MCF 10A (cell line): ENCODE measurements around the gene AMDHD2. TPM values are rescaled to one million over a fixed set of nuclear protein-coding genes. Genes with fewer than 3 reads are reported as not detected.

Experiments used
- BruUV-seq: library from RNA; stranded (reverse); fragments of 400-500 nt; replicated peaks from 2 replicates; lab custom pipeline; 2021; lab: Mats Ljungman, UMichigan
- CTCF ChIA-PET: fragments of 300-600 bp; sonication (Branson Sonifier 250); formaldehyde crosslinking; extraction: SDS; loops from one replicate; lab custom pipeline; 2021; ENCODE audit warnings: antibody characterized with exemption, inconsistent platforms; lab: Yijun Ruan, JAX
- POLR2A ChIA-PET: fragments of 300-600, 350-650 bp; sonication (Branson Sonifier 250); formaldehyde crosslinking; extraction: SDS; loops from one replicate; lab custom pipeline; 2020; ENCODE audit warnings: antibody characterized with exemption, inconsistent platforms; lab: Yijun Ruan, JAX
- DNase-seq: peaks from one replicate; pipeline ENCODE4 v3.0.0-alpha.2; 2018; ENCODE audit not compliant: unreplicated experiment
- H3K27ac Mint-ChIP-seq: one replicate; pipeline ENCODE4 v1.8.0; 2022; ENCODE audit warnings: mild to moderate bottlenecking, low read depth, mixed read lengths; ENCODE audit not compliant: unreplicated experiment
- H3K27me3 Mint-ChIP-seq: one replicate; pipeline ENCODE4 v1.8.0; 2022; ENCODE audit warnings: mixed read lengths; ENCODE audit not compliant: insufficient read depth, unreplicated experiment
- H3K36me3 Mint-ChIP-seq: one replicate; pipeline ENCODE4 v1.8.0; 2022; ENCODE audit warnings: mild to moderate bottlenecking, moderate library complexity, mixed read lengths; ENCODE audit not compliant: insufficient read depth, unreplicated experiment
- H3K4me1 Mint-ChIP-seq: one replicate; pipeline ENCODE4 v1.8.0; 2022; ENCODE audit warnings: mixed read lengths; ENCODE audit not compliant: insufficient read depth, unreplicated experiment
- H3K4me3 Mint-ChIP-seq: one replicate; pipeline ENCODE4 v1.8.0; 2022; ENCODE audit warnings: mild to moderate bottlenecking, moderate library complexity, mixed read lengths; ENCODE audit not compliant: unreplicated experiment
- H3K9me3 Mint-ChIP-seq: one replicate; pipeline ENCODE4 v1.8.0; 2022; ENCODE audit warnings: mixed read lengths; ENCODE audit not compliant: unreplicated experiment
- intact Hi-C: fragments of 100-400 bp; cut with micrococcal nuclease; formaldehyde crosslinking; loops from 2 replicates; pipeline ENCODE4 v1.14.1; 2022
- total RNA-seq: library from RNA; stranded (reverse); gene quantifications from 2 replicates; pipeline ENCODE4 v1.2.3, GENCODE V29; 2022
- TF ChIP-seq, protein P1 (sequence below): fragments of 200-600 bp; IDR thresholded peaks from one replicate; pipeline ENCODE4 v1.8.0; 2022; ENCODE audit warnings: antibody characterized with exemption, mild to moderate bottlenecking; ENCODE audit not compliant: unreplicated experiment

AMDHD2 gene
- total RNA-seq, 1 experiment from 2014 or later = 15.8 TPM

DNA sequence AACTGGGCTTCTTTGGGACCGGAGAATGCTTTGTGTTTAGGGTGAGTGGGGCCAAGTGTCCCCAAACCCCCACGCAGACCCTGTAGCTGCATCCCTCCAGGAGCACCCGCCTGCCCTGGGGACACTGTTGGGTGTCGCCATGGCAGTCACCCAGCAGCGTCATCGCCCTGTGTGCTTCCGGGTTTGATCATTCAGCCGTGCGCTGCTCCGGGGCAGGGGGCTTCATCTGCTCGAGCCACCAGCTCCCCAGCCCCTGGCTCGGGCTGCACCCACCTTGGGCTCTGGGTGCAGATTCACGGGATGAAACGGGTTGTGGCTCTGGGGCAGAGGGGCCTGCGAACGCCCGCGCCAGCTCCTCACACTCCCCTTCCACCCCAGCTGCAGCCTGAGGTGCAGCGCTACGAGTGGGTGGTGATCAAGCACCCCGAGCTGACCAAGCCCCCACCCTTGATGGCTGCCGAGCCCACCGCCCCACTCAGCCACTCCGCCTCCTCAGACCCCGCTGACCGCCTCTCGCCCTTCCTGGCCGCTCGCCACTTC lies 20.2 kb upstream of the AMDHD2 start:
- no TSS peak for BruUV-seq
- DNase-seq = no peak
- TF ChIP-seq, protein P1, sequence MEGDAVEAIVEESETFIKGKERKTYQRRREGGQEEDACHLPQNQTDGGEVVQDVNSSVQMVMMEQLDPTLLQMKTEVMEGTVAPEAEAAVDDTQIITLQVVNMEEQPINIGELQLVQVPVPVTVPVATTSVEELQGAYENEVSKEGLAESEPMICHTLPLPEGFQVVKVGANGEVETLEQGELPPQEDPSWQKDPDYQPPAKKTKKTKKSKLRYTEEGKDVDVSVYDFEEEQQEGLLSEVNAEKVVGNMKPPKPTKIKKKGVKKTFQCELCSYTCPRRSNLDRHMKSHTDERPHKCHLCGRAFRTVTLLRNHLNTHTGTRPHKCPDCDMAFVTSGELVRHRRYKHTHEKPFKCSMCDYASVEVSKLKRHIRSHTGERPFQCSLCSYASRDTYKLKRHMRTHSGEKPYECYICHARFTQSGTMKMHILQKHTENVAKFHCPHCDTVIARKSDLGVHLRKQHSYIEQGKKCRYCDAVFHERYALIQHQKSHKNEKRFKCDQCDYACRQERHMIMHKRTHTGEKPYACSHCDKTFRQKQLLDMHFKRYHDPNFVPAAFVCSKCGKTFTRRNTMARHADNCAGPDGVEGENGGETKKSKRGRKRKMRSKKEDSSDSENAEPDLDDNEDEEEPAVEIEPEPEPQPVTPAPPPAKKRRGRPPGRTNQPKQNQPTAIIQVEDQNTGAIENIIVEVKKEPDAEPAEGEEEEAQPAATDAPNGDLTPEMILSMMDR = no peak
- POLR2A ChIA-PET = interaction anchor here (0.9 to 1.6 kb wide), 2 partner anchors 11 to 233 kb away, joined by 3 to 5 read pairs; no protein-coding TSS in a partner anchor
- Mint-ChIP-seq H3K4me1 (peaks cover 5% of the 10 kb centered on the region), H3K27ac (no peak overlapping the region), H3K36me3 (peaks cover 13% of the 10 kb centered on the region), H3K4me3 (no peak overlapping the region), H3K9me3 (no peaks in the 10 kb centered on the region), H3K27me3 (no peaks in the 10 kb centered on the region)
- CTCF ChIA-PET = interaction anchor here (0.6 to 2.5 kb wide), 6 partner anchors 10 to 231 kb away, joined by 3 to 11 read pairs (median 4); no protein-coding TSS in a partner anchor
- intact Hi-C loops = loop anchor here (2.0 kb wide), 1 partner anchor 305 kb away; no protein-coding TSS in a partner anchor

DNA sequence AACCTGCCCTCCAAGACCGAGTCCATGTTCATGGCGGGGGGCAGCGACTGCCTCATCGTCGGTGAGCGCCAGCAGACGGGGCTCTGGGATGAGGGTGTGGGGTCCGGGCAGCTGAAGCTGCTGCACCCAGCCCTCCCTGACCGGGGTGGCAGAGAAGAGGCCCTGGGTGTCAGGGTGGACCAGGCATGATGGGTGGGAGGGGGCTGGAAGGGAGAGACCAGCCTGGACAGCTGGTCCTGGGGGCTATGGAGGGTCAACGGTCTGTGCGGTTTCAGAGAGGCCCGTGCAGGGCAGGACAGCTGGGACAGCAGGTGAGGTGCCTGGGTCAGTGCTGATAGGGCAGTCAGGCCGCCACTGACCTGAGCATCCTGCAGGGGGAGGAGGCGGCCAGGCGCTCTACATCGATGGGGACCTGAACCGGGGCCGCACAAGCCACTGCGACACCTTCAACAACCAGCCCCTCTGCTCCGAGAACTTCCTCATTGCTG lies 19.7 kb upstream of the AMDHD2 start:
- H3K27me3 Mint-ChIP-seq = no peaks in the 10 kb centered on the region
- H3K9me3 Mint-ChIP-seq = no peaks in the 10 kb centered on the region
- ChIA-PET CTCF (interaction anchor here (0.6 to 2.8 kb wide), 8 partner anchors 11 to 303 kb away, joined by 3 to 15 read pairs (median 4); partner anchors contain the start of gene CCNF), POLR2A (interaction anchor here (0.9 to 1.6 kb wide), 5 partner anchors 11 to 249 kb away, joined by 3 to 11 read pairs (median 4); partner anchors contain the start of genes CCNF and ECI1)
- TF ChIP-seq, protein P1 = no peak
- peaks cover 5% of the 10 kb centered on the region for H3K4me1 Mint-ChIP-seq
- H3K36me3 Mint-ChIP-seq = peaks cover 13% of the 10 kb centered on the region
- H3K4me3 Mint-ChIP-seq = no peak overlapping the region
- intact Hi-C loops = loop anchor here (2.0 kb wide), 1 partner anchor 306 kb away; no protein-coding TSS in a partner anchor
- BruUV-seq = no TSS peak
- no peak for DNase-seq
- no peak overlapping the region for H3K27ac Mint-ChIP-seq

DNA sequence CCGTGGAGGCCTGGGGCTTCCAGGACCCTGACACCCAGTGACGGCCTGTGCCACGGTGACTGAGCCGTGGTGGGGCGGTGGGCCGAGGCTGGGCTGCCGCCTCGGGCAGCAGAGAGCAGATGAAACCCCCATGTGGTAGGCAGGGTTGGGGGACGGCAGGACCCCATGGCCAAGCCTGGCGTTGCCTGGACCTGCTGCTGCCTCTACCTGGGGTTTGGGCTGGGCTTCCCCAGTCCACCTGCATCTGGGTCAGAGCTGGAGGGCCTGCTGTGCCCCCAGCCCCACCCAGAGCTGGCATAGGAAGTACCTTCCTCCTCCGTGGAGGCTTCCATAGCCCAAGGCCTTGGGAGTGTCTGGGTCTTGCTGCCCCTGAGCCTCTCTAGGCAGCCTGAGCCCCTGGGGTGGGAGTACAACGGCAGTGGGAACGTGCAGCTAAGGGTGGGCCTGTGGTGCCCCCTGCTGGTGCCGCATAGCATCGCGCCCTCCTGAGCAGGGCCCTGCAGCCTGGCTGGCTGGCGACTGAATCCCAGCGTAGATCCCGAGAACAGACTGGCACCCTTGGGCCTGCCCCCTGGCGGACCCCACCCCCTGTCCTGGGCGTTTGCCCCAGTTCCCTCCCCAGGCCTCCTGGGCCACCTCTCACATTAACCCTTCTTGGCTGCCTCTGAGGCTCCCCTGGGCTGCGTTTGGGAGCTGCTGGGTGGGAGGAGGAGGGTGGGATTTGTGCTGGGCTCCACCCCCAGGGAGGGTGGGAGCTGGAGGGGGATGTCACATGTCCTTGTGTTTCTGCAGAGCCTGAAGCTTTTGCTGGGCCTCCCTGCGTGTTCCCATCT lies 19.0 kb upstream of the AMDHD2 start:
- DNase-seq = peak; percentile 62
- peaks cover 13% of the 10 kb centered on the region for H3K36me3 Mint-ChIP-seq
- POLR2A ChIA-PET = interaction anchor here (0.6 to 1.6 kb wide), 5 partner anchors 12 to 249 kb away, joined by 3 to 11 read pairs (median 4); partner anchors contain the start of genes CCNF and ECI1
- BruUV-seq = no TSS peak
- TF ChIP-seq, protein P1 = peak; percentile 99
- H3K4me3 Mint-ChIP-seq = no peak overlapping the region
- H3K4me1 Mint-ChIP-seq = peaks cover 5% of the 10 kb centered on the region
- intact Hi-C loops = loop anchor here (1.0 to 2.0 kb wide), 2 partner anchors 161 to 306 kb away; partner anchors contain the start of gene ABCA3
- H3K27ac Mint-ChIP-seq = no peak overlapping the region
- CTCF ChIA-PET = interaction anchor here (0.6 to 2.8 kb wide), 19 partner anchors 9 to 304 kb away, joined by 3 to 15 read pairs (median 4); partner anchors contain the start of gene CCNF
- H3K9me3 Mint-ChIP-seq = no peaks in the 10 kb centered on the region
- H3K27me3 Mint-ChIP-seq = no peaks in the 10 kb centered on the region
